HG03196 (cell line): Measurements from ENCODE around the gene GJA8.
"Not testable (repeated sequence)": the region's sequence is repeated elsewhere in the genome, so short reads cannot be mapped to it uniquely, and the experiment has no call there.

Experiments
- ATAC-seq: cut with Tn5 transposase; IDR thresholded peaks from one replicate; pipeline ENCODE4 v1.9.1; 2021; ENCODE audit not compliant: unreplicated experiment

GJA8 gene

GRCh38 chr1:147927215-147927614 is 24.6 kb downstream of the GJA8 start:
- not testable (repeated sequence) for ATAC-seq

- ATAC-seq, result not testable (repeated sequence)
These were observed 25.1 kb downstream of the GJA8 start for GRCh38 chr1:147927689-147928088.

GRCh38 chr1:147928236-147929132 is 25.9 kb downstream of the GJA8 start, which contains the start of gene GPR89B:
GPR89B (plus strand) TSS chr1:147928420; CDS start chr1:147928537, 117 bp downstream.
- ATAC-seq, result peak; percentile 97

GRCh38 chr1:147931137-147931536 is 28.5 kb downstream of the GJA8 start:
- not testable (repeated sequence) for ATAC-seq

GRCh38 chr1:147935296-147935695 is 32.7 kb downstream of the GJA8 start:
- ATAC-seq, result not testable (repeated sequence)

GRCh38 chr1:147940456-147940855 is 37.9 kb downstream of the GJA8 start:
- not testable (repeated sequence) for ATAC-seq

GRCh38 chr1:147942563-147942962 is 40.0 kb downstream of the GJA8 start:
- not testable (repeated sequence) for ATAC-seq

- ATAC-seq, result not testable (repeated sequence)
These were observed 46.9 kb downstream of the GJA8 start for GRCh38 chr1:147949517-147949916.
